Progenitor cell of endocrine pancreas (in vitro differentiated cells): ENCODE data around the gene REEP2. TPM values are rescaled to one million over a fixed set of nuclear protein-coding genes. Genes with fewer than 3 reads are reported as not detected.
"Not testable (repeated sequence)": the region's sequence is repeated elsewhere in the genome, so short reads cannot be mapped to it uniquely, and the experiment has no call there.

Experiments used
- DNase-seq: peaks from one replicate; pipeline ENCODE4 v3.0.0; 2021; ENCODE audit warnings: low spot score; ENCODE audit not compliant: unreplicated experiment
- H3K27ac Mint-ChIP-seq: 2 replicates; pipeline ENCODE4 v1.8.0; 2021; ENCODE audit warnings: mild to moderate bottlenecking, moderate library complexity, mixed read lengths
- H3K27me3 Mint-ChIP-seq: 2 replicates; pipeline ENCODE4 v1.8.0; 2021; ENCODE audit warnings: mixed read lengths
- H3K36me3 Mint-ChIP-seq: 2 replicates; pipeline ENCODE4 v1.8.0; 2022; ENCODE audit warnings: mixed read lengths; ENCODE audit not compliant: insufficient read depth
- H3K4me1 Mint-ChIP-seq: 2 replicates; pipeline ENCODE4 v1.8.0; 2021; ENCODE audit warnings: low read depth, mixed read lengths
- H3K4me3 Mint-ChIP-seq: 2 replicates; pipeline ENCODE4 v1.8.0; 2021; ENCODE audit warnings: low read depth, mild to moderate bottlenecking, moderate library complexity, mixed read lengths
- H3K9me3 Mint-ChIP-seq: 2 replicates; pipeline ENCODE4 v1.8.0; 2021; ENCODE audit warnings: low read depth, mixed read lengths
- total RNA-seq: library from RNA; stranded (reverse); gene quantifications from 2 replicates; pipeline ENCODE4 v1.2.1, GENCODE V29; 2021
- TF ChIP-seq, protein P1 (sequence below): fragments of 200-600 bp; sonication (generic); IDR thresholded peaks from one replicate; pipeline ENCODE4 v1.5.0; 2021; ENCODE audit warnings: antibody characterized with exemption, mild to moderate bottlenecking; ENCODE audit not compliant: unreplicated experiment

Gene REEP2
- total RNA-seq, 1 donor from 2014 or later = 20.0 TPM

DNA sequence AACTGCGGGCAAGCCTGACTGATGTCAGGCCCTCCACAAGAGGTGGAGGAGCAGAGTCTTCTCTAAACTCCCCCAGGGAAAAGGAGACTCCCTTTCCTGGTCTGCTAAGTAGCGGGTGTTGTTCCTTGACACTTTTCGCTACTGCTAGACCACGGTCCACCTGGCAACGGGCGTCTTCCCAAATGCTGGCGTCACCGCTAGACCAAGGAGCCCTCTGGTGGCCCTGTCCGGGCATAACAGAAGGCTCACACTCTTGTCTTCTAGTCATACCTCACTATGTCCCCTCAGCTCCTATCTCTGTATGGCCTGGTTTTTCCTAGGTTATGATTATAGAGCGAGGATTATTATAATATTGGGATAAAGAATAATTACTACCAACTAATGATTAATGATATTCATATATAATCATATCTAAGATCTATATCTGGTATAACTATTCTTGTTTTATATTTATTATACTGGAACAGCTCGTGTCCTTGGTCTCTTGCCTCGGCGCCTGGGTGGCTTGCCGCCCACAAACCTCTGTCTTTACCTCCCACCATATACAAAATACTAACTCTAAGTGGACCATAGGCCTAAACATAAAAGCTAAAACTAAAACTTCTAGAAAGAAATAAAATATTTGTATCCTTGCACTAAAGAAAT, 27.7 kb upstream of the REEP2 start:
- TF ChIP-seq, protein P1, sequence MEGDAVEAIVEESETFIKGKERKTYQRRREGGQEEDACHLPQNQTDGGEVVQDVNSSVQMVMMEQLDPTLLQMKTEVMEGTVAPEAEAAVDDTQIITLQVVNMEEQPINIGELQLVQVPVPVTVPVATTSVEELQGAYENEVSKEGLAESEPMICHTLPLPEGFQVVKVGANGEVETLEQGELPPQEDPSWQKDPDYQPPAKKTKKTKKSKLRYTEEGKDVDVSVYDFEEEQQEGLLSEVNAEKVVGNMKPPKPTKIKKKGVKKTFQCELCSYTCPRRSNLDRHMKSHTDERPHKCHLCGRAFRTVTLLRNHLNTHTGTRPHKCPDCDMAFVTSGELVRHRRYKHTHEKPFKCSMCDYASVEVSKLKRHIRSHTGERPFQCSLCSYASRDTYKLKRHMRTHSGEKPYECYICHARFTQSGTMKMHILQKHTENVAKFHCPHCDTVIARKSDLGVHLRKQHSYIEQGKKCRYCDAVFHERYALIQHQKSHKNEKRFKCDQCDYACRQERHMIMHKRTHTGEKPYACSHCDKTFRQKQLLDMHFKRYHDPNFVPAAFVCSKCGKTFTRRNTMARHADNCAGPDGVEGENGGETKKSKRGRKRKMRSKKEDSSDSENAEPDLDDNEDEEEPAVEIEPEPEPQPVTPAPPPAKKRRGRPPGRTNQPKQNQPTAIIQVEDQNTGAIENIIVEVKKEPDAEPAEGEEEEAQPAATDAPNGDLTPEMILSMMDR = peak; percentile 55
- H3K27me3 Mint-ChIP-seq, DNase-seq, H3K27ac Mint-ChIP-seq, H3K4me3 Mint-ChIP-seq, H3K4me1 Mint-ChIP-seq, H3K9me3 Mint-ChIP-seq: not testable (repeated sequence)
- peaks cover 37% of the 10 kb centered on the region for H3K36me3 Mint-ChIP-seq

DNA sequence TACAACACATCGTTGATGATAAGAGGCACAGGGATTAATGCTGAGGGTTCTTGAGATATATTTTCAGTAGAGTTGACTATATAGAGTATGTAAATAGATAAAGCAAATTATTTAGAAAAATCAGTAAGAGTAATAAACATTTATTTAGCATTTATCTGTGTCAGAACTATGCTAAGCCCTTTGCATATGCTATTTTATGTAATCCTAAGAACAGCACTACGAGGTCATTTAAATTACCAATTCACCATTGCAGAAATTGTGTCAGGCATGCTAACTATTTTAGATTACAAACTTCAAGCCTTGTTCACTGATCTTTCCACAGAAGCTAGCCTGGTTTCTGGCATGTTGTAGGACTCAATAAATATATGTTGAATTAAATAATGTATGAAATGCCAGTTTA, 20.4 kb upstream of the REEP2 start:
- H3K27ac Mint-ChIP-seq = no peak overlapping the region
- TF ChIP-seq, protein P1 = no peak
- no peaks in the 10 kb centered on the region for H3K27me3 Mint-ChIP-seq
- no peaks in the 10 kb centered on the region for H3K9me3 Mint-ChIP-seq
- no peak overlapping the region for H3K4me3 Mint-ChIP-seq
- no peak for DNase-seq
- H3K4me1 Mint-ChIP-seq = no peaks in the 10 kb centered on the region
- H3K36me3 Mint-ChIP-seq = peaks cover 28% of the 10 kb centered on the region

DNA sequence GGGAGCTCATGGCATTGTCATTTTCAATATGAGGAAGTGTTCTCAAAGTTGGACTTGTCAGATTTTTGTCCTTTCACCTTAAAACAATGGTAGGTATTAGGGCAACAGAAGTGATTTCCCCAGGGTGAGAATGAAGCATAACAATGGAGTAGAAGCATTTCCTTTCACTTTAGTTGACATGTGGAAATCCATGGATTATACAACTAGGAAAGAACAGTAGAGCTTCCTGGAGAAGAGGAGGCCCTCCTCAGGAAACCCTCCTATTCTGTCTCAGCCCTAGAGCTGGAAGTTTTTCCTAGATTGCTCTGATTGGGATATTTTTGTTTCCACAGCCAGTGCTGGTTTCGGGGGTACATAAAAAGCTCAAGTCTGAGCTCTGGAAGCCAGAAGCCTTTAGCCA, 13.8 kb upstream of the REEP2 start:
- Mint-ChIP-seq H3K4me1 (no peaks in the 10 kb centered on the region), H3K4me3 (no peak overlapping the region), H3K27ac (no peak overlapping the region), H3K9me3 (no peaks in the 10 kb centered on the region), H3K27me3 (no peaks in the 10 kb centered on the region), H3K36me3 (peaks cover 38% of the 10 kb centered on the region)
- TF ChIP-seq, protein P1 = no peak
- DNase-seq = no peak

DNA sequence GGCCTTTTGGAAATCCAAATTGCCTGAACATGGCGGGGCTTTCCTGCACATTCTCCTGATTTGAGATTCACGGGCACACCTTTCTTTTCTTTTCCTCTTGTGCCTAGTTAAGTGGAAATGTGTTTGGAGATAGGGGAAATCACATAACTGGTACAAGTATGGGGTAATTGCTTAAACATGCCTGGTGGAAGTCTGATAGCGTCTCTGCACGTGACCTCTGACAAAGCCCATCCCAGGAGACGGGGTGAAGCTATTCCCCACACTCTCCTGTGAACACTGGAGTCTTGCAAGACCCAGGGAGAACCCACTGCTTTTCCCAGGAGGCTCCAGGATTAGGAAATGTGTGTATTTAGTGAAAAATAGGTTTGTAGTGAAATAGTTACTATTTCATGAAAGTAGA, 2.9 kb upstream of the REEP2 start:
- H3K27me3 Mint-ChIP-seq = peaks cover 3% of the 10 kb centered on the region
- H3K4me3 Mint-ChIP-seq = no peak overlapping the region
- no peak for DNase-seq
- TF ChIP-seq, protein P1 = no peak
- no peak overlapping the region for H3K27ac Mint-ChIP-seq
- no peaks in the 10 kb centered on the region for H3K9me3 Mint-ChIP-seq
- peaks cover 12% of the 10 kb centered on the region for H3K4me1 Mint-ChIP-seq
- peaks cover 14% of the 10 kb centered on the region for H3K36me3 Mint-ChIP-seq

DNA sequence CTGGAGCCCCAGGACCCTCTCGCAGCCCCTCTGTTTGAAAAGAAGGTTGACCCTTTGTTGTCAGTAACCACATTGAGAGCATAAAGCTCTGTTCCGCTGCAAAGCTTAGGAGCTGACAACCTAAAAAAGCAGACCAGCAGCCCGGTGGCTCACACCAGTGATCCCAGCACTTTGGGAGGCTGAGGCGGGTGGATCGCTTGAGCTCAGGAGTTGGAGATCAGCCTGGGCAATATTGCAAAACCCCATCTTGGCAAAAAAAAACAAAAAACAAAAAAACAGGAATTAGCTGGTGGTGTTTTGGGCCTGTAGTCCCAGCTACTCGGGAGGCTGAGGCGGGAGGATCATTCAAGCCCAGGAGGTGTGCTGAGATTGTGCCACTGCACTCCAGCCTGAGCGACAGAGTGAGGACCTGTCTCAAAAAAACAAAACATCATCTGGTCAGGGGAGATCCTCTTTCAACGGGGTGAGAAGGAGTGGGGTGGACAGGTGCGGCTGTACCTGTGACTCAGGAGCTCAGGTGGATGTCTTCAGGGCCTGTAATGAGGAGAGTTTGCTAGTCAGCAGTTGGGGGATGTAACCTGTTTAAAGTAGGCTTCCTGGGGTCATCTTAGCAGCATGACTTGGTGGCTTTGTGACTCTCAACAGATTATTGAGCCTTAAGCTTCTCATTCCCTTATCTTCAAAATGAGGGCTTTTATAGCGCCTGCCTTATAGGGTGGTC, 694 bp upstream of the REEP2 start:
- peaks cover 8% of the 10 kb centered on the region for H3K36me3 Mint-ChIP-seq
- peaks cover 3% of the 10 kb centered on the region for H3K27me3 Mint-ChIP-seq
- TF ChIP-seq, protein P1 = no peak
- peak overlapping the region; percentile 33 for H3K27ac Mint-ChIP-seq
- DNase-seq = no peak
- H3K9me3 Mint-ChIP-seq = no peaks in the 10 kb centered on the region
- H3K4me1 Mint-ChIP-seq = peaks cover 12% of the 10 kb centered on the region
- peak overlapping the region; percentile 78 for H3K4me3 Mint-ChIP-seq
